Pons (tissue), 1 donor: ENCODE data around the gene TMEM169.

ENCODE experiments used
- DNase-seq: peaks from one replicate; pipeline ENCODE4 v3.0.0-alpha.2; 2016; ENCODE audit warnings: low spot score

The TMEM169 gene

GRCh38 chr2:216104691-216105090 lies 23.0 kb downstream of the TMEM169 start:
- peak; percentile 81 for DNase-seq

DNA sequence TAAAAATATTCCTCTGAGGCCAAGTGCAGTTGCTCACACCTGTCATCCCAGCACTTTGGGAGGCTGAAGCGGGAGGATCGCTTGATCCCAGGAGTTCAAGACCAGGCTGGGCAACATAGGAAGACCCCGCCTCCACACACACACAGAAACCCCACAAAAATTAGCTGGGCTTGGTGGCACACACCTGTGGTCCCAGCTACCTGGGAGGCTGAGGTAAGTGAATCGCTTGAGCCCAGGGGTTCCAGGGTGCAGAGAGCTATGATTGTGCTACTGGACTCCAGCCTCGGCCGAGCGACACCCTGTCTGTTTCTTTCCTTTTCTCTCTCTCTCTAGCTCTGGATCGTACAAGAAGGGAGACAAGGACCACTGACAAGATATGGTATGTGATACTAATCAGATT lies 25.6 kb downstream of the TMEM169 start:
- no peak for DNase-seq

DNA sequence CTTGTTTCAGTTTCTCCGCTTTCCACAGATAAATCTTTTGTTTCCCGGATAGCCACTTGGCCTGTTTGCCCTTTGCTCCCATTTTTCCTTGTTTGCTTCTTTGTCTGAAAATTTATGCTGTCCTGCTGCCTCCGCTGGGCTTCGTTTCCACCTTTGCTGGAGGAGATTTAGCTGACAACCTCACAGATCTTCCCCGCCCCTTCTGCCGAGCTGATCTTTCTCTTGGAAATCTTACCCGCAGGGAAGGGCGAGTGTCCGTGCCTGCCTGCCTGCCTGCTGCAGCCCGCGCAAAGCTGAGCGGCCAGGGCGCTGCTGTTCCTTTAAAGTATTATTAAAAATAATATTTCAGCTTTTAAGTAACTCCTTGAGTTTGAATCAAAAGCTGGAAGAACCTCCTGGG lies 26.0 kb downstream of the TMEM169 start:
- no peak for DNase-seq

DNA sequence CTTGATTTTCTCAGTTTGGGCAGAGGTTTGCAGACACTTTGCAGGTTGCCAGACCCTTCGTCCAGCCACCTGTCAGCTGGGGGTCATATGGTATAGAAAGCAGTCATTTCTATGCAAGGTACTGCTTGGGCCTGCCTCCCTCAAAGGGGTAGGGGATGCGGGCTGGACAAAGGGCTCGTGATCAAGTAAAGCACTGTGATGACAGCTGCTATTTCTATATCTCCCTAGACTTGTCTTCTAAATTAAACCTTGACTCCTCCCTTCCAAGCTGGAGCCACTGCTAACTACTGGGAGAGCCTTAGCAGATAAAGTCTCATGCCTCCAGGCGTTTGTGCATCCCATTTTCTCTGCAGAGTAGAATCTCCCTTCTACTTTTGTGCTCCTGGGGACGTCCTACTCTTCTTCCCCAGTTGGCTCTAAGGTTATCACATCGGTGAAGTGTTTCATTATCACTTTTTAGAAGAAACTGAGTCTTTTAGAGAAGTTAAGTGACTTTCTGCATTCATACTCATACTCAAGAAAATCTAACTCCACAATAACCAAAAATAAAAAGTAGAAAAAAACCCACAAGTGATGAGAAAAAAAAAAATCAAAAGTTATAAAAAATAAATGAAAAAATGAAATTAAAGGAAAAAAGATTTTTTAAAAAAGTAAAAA lies 26.7 kb downstream of the TMEM169 start:
- DNase-seq = no peak

DNA sequence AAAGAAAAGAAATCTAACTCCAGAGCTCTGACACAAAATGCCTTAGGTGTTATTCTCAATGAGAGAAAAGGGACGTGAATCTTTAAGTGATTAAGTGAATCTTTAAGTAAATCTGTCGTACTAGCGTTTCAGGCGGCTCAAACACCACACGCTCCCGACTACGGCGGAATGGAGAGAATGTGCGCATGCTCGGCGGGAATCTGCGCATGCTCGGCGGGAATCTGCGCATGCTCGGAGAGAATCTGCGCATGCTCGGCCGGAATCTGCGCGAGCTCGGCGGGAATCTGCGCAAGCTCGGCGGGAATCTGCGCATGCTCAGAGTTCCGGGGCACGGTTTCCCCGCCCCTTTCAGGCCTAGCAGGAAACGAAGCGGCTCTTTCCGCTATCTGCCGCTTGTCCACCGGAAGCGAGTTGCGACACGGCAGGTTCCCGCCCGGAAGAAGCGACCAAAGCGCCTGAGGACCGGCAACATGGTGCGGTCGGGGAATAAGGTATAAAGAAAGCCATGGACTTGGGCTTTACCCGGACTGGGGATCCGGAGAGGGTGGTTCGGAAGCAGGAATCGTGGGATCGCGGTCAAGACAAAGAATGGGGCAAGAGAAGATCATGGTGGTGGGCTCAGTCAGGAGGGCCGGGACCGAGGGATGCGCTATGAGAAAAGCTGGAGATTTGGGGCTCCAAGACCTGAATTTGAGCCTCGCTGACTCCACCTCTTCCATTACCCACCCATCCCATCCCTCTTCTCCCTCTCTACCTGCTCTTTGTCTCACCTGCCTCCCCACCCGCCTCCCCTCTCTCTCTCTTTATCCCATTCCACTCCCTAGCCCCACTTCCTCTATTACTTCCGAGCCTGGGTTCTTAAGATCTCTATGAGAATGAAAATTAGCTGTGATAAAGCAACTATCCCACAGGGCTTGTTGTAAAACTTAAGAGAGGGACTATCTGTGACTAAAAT lies 27.5 kb downstream of the TMEM169 start, which contains the start of gene XRCC5:
XRCC5 (plus strand) TSS at position 382 of the 955 bp plus-strand sequence; CDS start at position 471, 89 bp downstream.
- DNase-seq = peak; percentile 90

DNA sequence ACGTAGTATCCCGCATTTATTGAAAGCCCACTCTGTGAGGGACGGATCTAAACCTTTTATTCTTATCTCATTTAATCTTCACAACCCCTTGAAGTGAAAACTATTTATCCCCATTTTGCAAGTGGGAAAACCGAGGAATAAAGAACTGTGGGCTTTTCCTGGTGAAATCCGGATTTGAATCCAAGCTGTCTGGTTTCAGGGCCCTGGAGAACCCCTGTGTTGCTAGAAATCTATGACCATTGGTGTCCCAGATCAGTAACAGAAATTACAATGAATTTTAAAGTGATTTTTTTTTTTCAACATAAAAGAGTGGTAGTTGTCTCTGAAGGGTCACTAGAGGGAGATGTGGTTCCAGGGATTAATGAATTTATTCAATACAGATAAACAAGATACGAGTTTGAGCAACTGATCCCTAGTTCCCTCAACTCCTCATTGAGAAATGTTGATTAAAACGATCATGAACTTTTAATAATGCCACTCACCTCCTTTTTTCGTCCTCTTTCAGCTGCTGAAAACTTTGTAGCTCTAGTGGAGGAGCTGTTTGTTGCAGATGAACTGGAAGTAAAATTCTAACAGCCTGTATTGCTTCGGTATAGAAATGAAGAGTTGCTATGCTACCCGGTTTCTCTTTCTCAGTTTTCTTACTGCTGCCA lies 28.4 kb downstream of the TMEM169 start:
- no peak for DNase-seq

DNA sequence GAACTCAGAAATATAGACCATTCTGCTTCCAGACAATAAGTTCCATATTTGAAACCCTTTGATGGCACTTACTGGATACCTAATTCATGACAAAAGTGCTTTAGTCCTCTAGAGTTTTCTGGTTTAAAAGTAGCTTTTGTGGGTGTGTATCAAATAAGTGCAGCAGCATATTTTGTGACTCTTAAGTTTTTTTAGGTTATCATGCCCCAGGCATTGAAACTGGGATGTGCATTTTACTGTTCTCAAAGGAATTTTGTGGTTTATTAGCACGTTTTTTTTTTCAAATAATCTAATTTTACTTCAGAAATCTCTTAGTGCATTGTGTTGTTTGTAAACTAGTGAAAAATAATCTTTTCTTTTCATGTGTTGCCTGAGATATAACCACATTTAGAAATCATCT lies 28.9 kb downstream of the TMEM169 start:
- DNase-seq = no peak

DNA sequence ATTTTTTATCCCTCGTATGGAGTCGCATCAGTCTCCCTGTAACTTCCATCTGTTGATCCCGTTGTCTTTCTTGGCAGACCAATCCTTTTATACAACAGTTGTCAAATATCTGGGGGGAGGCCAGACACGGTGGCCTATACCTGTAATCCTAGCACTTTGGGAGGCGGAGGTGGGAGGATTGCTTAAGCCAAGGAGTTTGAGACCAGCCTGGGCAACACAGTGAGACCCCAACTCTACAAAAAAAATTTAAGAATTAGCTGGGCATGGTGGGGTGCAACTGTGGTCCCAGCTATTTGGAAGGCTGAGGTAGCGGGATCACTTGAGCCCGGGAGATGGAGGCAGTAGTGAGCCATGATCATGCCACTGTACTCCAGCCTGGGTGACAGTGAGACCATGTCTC lies 29.4 kb downstream of the TMEM169 start:
- DNase-seq = no peak

DNA sequence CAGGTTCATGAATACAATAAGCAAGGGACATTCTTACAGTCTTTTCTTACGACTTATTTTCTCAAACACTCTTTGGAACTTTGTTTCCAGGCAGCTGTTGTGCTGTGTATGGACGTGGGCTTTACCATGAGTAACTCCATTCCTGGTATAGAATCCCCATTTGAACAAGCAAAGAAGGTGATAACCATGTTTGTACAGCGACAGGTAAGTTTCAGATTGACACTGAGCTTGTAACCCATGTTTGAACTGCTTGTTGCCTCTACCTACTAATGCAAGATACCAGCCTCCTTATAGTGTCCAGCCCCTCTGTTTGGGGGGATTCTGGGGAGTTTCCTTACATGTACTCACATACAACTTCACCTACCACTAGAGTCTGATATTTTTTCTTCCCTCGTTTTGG lies 31.2 kb downstream of the TMEM169 start:
- no peak for DNase-seq

GRCh38 chr2:216113572-216113971 lies 31.9 kb downstream of the TMEM169 start:
- DNase-seq = no peak

- DNase-seq = no peak
Observed at GRCh38 chr2:216114382-216114713, 32.6 kb downstream of the TMEM169 start.

- DNase-seq = peak; percentile 99
Observed at GRCh38 chr2:216114714-216115531, 33.2 kb downstream of the TMEM169 start.

- DNase-seq = no peak
Observed at GRCh38 chr2:216116418-216116817, 34.7 kb downstream of the TMEM169 start.

DNA sequence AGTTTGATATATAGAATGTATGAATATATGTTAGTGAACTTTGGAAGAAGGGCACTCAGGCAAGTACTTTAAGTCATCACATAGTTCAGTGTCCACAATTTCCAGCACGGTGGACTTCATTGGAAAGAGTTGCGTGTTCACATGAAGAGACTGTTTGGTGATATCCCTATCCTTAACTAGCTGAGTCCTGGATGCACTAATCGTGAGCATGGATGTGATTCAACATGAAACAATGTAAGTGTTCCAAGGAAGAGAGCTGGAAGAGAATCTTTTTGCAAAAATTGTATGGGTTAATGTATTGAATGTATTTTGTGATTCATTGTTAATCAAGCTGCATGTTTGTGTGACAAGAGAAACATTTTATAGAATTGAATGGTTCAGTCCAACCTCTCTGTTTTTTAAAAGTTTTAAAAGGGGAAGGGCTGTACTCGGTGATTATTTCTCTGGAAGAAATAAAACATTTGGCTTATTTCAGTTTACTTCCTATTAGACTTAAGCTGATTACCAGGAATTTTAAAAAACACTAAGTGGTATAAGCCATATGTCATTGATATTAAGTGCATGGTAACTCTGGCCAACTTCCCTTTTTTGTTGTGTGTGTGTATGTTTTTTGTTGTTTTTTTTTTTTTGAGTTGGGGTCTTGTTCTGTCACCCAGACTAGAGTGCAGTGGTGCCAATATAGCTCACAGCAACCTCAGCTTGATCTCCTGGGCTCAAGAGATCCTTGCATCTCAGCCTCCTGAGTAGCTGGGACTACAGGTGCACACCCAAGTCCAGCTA lies 36.0 kb downstream of the TMEM169 start:
- no peak for DNase-seq

DNA sequence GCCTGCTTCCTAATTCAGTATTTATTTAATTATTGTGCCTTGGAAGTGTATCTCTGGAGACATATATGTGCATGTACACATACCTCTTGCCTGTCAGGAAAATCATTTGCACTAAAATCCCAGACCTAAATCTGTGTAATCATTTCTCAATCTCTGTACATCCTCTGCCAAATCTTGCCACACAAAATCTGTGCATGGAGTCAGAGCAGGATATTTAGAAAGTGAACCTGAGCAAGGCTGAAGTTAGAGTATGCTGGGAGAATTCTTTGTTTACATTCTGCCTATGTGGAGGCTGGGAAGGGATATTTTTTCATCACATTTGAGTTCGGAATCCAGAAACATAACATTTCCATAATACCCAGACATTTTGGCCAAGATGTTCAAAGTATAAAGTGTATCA lies 36.8 kb downstream of the TMEM169 start:
- no peak for DNase-seq

DNA sequence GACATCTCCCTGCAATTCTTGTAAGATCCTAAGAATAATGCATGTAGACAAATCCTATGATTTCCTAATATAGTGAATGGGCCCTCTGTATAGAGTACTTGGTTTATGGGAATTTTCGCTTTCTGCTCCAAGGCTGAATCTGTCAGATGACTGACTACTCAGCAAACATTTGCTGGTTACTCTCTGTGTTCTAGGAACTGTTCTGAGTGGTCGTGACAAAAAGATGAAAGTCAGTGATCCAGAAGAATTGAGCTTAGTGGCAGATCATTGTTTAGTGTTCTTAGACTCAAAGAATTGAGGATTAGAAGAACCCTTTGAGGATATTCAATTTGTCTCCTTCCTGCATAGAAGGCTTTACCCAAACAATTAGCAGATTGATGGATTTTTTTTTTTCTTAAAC lies 37.4 kb downstream of the TMEM169 start:
- peak; percentile 76 for DNase-seq

- DNase-seq = no peak
Observed at GRCh38 chr2:216119986-216120385, 38.3 kb downstream of the TMEM169 start.

DNA sequence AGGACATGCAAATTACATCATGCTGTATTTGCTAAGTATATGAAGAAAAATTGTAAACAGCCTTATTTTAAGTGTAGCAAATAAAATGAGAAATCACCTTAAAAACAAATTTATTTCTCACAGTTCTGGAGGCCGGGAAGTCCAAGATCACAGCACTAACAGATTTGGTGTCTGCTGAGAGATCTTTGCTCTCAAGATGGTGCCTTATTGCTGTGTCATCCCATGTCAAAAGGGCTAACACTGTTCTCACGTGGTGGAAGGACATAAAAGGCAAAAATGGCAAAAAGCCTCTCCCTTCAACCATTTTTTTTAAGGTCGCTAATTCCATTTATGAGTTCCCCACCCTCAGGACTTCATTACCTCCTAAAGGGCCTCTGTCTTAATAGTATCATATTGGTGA lies 39.5 kb downstream of the TMEM169 start:
- DNase-seq = no peak

GRCh38 chr2:216126943-216127342 lies 45.2 kb downstream of the TMEM169 start:
- no peak for DNase-seq

GRCh38 chr2:216130346-216130971 lies 48.7 kb downstream of the TMEM169 start:
- DNase-seq = no peak
